NCI-H774 (cell line): ENCODE data around the gene TMPRSS12.
A peak's percentile ranks its signal among the peaks of the same experiment; 100 is the strongest.
"Not testable (repeated sequence)": the region's sequence is repeated elsewhere in the genome, so short reads cannot be mapped to it uniquely, and the experiment has no call there.

ENCODE experiments used
- DNase-seq: peaks from one replicate; lab custom pipeline; 2025; lab: John Stamatoyannopoulos, UW

The TMPRSS12 gene, protein sequence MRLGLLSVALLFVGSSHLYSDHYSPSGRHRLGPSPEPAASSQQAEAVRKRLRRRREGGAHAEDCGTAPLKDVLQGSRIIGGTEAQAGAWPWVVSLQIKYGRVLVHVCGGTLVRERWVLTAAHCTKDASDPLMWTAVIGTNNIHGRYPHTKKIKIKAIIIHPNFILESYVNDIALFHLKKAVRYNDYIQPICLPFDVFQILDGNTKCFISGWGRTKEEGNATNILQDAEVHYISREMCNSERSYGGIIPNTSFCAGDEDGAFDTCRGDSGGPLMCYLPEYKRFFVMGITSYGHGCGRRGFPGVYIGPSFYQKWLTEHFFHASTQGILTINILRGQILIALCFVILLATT

DNA sequence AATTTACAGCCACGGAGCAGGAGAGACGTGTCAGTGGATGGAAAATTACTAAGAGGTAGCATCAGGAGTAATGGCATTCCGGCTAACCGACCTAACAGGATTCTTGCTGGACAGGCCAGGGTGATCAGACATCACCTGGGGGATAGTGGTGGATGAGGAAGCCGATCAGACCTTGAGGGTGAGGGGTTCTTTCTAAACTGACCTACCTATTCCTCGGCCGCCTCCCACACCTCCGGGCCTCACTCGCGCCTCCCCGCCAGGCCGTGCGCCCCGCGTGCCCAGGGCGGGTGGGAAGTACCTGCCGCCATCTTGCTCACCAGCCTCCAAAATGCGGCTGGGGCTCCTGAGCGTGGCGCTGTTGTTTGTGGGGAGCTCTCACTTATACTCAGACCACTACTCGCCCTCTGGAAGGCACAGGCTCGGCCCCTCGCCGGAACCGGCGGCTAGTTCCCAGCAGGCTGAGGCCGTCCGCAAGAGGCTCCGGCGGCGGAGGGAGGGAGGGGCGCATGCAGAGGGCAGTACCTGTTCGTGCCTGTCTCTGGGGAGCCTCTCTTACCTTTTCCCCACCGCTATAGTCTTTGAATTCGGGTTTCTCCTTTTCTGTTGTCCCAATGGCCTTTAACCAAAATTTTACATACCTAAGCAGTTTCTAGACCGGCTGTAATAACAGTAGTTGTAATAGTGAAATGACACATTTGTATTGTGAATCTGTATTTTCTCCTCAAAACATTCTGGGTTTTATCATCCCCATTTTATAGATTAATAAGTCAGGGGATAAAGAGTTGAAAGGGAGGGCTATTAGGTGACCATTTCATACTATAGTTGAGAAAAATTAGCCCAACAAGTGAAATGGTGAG, at the start of gene TMPRSS12:
TSS of gene TMPRSS12 (plus strand) at position 290 of the 857 bp plus-strand sequence. CDS start at position 329, 39 bp downstream.
- DNase-seq = no peak

DNA sequence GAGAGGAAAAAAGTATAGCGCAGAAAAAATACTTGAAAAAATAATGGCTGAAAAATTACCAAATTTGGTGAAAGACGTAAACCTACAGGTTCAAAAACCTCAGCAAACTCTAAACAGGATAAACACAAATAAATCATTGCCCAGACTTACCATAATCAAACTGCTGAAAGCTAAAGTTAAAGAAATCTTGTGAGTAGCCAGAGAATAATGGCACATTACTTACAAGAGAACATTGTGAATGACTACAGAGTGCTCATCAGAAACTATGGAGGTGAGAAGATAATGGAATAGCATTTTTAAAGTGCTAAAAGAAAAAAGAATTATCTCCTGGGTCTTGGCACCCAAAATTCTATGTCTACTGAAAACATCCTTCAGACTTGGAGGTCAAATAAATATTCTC, 42.8 kb upstream of the TMPRSS12 start:
- DNase-seq = no peak

DNA sequence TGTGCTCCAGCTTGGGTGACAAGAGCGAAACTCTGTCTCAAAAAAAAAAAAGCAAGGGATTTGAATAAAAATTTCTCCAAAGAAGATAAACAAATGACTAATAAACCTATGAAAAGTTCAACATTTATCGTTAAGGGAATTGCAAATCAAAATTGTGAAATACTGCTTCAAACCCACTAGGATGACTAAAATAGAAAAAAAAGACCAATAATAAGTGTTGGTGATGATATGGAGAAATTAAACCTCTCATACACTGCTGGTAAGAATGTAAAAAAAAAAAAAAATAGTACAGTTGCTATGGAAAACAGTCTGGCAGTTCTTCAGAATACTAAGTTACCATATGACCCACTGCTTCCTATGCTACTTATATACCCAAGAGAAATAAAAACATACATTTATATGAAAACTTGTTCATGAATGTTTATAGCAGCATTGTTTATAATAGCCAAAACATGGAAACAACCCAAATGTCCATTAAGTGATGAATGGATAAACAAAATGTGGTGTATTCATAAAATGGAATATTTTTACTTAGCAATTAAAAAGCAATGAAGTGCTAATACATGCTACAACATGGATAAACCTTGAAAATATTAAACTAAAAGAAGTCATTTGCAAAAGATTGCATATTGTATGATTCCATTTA, 39.4 kb upstream of the TMPRSS12 start:
- DNase-seq = no peak

DNA sequence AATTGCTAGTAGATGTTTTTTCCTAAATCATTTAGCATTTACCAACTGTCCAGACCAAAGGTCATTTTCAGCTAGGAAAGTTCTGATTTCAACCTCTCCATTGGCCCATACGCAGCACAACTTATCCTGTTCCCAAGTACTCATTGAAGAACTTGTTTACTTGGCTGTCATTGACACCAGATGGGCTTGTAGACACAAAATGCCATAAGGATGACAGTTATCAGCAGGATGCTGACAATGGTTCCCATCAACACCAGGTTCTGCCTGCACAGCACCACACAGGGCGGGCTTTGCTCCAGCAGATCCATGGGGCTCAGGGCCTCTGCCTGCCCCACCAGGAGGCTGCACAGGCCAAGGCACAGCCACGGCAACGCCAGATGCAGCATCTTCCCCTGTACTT, 36.5 kb upstream of the TMPRSS12 start:
- no peak for DNase-seq

DNA sequence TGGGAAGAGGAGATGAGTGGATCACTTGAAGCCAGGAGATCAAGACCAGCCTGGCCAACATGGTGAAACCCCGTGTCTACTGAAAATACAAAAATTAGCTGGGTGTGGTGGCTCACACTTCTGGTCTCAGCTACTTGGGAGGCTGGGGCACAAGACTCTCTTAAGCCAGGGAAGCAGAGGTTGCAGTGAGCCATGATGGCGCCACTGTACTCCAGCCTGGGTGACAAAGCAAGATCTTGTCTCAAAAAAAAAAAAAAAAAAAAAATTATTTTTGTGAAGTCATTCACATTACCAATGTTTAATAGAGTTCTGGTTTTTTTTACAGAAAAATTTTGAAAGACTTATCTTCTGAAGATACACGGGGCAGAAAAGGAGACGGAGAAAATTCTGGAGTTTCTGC, 33.6 kb upstream of the TMPRSS12 start:
- DNase-seq = not testable (repeated sequence)

DNA sequence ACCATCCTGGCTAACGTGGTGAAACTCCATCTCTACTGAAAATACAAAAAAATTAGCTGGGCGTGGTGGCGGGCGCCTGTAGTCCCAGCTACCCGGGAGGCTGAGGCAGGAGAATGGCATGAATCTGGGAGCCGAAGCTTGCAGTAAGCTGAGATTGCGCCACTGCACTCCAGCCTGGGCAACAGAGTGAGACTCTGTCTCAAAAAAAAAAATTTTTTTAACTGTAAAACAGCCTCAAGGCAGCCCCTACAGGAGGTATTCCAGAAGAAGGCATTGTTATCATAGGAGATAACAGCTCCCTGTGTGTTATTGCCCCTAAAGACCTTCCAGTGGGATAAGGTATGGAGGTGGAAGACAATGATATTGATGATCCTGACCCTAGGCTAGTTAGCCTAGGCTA, 27.8 kb upstream of the TMPRSS12 start:
- not testable (repeated sequence) for DNase-seq

DNA sequence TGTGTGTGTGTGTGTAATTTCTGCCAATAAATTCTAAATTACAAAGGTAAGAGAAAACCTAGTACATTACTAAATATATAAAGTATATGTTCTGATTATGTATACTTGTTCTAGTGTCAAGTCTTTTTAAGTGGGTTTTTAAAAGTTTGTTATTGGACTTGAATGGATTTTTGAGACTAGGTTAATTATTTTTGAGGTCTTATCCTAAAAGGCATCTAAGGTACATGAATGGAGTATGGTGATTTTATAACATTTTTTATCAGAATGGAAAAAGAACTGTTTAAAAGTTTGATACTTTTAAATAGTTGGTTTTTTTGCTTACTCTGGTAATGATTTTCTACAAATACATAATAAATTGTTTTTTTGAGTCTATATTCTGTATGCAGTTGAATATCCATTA, 22.5 kb upstream of the TMPRSS12 start:
- DNase-seq = no peak

DNA sequence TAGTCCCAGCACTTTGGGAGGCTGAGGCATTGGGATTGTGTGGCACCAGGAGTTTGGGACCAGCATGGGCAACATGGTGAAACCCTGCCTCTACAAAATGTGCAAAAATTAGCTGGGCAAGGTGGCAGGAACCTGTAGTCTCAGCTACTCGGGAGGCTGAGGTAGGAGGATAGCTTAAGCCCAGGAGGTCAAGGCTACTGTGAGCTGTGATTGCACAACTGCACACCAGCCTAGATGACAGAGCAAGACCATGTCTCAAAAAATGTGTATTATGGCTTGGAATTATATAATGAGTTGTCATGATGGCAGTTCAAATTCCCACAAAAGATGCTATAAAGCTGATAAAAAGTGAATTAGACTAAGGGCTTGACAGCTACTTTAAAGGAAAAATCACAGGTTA, 20.6 kb upstream of the TMPRSS12 start:
- no peak for DNase-seq

DNA sequence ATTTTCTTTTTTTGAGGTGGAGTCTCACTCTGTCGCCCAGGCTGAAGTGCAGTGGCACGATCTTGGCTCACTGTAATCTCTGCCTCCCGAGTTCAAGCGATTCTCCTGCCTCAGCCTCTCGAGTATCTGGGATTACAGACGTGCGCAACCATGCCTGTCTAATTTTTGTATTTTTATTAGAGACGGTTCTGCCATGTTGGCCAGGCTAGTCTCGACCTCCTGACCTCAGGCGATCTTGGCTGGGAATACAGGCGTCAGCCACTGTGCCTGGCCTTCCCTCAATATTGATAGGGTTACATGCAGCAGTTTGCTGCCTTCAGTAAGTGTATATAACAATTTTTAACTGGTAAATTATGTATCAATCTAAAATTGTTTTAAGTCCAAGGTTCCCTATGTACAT, 19.0 kb upstream of the TMPRSS12 start:
- DNase-seq = not testable (repeated sequence)

DNA sequence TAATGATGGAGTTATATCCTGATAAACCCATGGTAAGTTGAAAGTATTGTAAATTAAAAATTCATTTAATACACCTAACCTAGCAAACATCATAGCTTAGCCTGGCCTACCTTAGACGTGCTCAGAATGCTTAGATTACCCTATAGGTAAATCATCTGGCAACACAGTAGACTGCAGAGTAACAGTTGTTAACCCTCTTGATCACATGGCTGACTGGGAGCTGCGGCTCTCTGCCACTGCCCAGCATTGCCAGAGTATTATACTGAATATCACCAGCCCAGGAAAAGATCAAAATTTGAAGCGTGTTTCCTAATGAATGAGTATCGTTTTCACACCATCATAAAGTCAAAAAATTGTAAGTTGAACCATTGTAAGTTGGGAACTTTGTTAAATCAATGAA, 17.8 kb upstream of the TMPRSS12 start:
- no peak for DNase-seq

DNA sequence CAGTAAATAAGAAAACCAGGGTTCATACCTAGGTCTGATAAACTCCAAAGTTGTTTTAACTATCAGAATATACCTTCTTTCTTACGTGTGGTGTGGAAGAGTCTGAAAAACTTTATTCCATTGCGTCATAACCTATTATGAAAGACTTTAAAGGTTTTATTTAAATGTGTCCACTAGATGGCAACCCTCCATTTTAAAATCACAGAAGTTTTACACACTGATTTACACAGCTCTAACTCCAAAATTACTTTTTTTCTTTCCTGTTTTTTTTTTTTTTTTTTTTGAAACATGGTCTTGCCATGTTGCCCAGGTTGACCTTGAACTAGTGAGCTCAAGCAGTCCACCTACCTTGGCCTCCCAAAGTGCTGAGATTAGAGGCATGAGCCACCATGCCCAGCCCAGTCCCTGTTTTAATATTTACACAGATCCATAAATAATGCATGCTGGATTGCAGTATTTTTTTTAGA, 17.3 kb upstream of the TMPRSS12 start:
- peak; percentile 47 for DNase-seq

DNA sequence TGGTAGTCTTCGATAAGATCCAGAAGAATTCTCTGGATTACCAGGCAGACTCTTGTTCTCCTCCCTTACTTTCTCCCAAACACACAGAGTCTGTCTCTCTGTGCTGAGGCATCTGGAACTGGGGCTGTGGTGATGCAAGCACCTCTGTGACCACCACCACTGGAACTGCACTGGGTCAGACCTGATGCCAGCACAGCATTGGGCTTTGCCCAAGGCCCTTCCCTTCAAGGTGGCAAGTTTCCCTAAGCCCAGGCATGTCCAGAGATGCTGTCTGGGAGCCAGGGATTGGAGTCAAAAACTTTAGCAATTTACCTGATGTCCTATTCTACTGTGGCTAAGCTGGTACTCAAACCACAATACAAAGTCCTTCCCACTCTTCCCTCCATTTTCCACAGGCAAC, 14.6 kb upstream of the TMPRSS12 start:
- DNase-seq = no peak

DNA sequence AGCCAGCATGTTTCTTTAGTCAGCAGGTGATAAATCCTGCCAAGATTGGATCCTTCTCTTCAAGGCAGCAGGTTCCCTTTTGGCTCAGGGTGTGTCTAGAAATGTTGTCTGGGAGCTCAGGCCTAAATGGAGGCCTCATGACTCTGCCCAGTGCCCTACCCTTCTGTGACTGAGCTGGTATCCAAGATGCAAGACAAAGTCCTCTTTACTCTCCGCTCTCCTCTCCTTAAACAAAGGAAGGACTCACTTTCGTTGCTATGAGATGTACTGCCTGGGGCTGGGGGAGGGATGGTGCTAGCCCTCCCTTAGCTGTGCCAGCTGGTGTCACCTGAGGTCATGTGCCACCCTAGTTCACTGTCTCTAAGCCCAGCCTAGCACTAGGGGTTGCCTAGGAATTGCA, 13.8 kb upstream of the TMPRSS12 start:
- no peak for DNase-seq

DNA sequence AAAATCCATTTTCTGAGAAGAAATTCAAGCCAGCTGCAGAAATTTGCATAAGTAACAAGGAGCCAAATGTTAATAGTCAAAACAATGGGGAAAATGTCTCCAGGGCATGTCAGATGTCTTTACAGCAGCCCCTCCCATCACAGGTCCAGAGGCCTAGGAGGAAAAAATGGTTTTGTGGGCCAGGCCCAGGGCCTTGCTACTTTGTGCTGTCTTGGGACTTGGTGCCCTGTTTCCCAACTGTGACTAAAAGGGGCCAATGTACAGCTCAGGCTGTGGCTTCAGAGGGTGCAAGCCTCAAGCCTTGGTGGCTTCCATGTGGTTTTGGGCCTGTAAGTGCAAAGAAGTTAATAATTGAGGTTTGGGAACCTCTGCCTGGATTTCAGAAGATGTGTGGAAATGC, 8.9 kb upstream of the TMPRSS12 start:
- DNase-seq = not testable (repeated sequence)

DNA sequence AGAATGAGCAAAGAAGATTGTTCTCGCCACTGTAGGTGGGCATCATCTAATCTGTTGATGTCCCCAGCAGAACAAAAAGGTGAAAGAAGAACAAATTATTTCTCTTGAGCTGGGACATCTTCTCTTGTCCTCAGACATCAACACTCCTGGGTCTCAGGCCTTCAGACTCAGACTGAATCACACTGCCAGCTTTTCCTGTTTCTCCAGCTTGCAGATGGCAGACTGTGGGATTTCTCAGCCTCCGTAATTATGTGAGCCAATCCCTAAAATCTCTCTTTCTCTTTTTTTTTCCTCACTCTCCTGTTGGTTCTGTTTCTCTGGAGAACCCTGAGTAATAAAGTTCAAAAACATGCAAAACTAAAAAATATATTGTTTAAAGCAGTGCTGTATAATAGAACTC, 3.7 kb upstream of the TMPRSS12 start:
- no peak for DNase-seq

DNA sequence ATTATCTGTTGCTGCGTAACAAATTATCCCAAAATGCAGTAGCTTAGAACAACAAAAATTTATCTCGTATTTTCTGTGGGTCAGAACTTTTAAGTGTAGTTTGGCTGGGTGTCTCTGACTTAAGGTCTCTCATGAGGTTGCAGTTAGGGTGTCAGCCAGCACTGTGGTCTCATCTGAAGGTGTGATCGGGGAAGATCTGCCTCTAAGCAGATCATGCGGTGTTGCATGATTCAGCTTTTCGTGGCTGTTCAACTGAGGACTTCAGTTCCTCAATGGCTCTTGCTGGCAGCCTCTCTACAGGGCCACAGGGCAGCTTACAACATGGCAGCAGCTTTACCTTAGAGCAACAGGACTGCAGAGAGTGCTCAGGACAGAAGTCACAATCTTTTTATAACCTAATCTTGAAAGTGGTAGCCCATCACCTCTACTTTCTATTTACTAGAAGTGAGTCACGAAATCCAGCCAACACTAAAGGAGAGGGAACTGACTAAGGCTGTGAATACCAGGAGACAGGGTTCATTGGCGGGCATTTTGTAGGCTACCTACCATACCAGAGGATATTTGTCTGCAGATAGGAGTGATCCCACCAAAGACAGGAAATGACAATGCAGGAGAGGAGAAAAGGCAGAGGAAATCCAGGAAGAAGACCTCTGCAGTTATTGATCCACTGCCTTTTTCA, 1.8 kb upstream of the TMPRSS12 start:
- DNase-seq = no peak

DNA sequence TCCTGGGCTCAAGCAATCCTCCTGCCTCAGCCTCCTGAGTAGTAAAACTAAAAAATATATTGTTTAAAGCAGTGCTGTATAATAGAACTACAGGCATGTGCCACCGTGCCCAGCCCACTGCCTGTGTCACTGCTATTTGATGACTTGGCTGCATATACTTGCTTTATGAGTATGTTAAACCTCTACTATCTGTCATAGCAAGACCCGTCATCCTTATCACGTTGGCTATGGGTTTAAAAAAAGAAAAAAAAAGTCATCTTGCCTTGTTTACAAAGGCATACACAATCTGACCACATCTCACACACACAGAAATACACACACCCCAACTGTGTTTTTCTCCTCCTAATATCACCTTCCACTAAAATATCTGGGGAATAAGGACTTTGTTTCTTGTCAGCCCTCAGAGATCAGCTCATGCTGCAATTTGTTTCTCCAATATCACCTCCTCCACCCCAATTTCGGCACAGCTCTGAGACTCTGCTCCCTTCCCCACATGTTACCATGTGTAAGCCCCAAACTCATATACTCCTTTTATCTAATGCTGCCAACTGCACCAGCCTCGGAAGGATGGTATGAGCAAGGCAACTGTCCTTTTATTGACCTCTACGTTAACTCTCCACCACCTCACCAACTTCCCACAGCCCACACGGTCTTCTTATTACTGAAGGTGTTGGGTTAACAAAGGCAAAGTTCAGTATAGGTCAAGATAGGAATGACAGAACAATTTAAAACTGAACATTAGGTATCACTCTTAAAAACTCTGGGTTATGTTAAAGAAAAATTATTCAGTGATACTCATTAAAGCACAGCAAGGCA, 802 bp upstream of the TMPRSS12 start:
- DNase-seq = no peak

DNA sequence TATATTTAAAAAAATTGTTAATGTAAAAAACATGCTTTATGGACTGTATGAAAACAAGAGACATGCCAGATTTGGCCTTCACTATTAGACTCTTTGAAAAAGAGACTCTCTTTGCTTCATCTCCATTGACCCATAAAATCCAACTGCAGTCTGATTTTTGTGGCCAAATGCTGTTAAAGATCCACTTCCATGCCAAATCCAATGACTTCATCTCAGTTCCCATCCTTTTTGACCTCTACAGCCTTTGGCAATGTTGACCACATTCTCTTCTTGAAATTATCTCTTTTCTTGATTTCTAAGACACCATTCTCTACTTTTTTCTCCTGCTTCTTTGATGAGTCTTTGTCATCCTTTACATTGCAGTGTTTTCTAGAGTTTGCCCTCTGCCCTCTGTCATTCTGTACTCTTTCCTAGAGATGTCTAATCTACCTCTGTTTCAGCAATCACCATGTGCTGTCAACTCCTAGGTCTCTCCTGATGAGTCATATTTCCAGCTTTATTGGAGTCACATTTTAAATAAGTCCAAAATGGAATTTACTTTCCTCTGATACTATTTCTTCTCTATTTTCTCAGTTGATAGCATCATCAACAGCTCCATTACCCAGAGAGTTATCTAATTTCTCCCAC, 2.4 kb downstream of the TMPRSS12 start:
- no peak for DNase-seq

DNA sequence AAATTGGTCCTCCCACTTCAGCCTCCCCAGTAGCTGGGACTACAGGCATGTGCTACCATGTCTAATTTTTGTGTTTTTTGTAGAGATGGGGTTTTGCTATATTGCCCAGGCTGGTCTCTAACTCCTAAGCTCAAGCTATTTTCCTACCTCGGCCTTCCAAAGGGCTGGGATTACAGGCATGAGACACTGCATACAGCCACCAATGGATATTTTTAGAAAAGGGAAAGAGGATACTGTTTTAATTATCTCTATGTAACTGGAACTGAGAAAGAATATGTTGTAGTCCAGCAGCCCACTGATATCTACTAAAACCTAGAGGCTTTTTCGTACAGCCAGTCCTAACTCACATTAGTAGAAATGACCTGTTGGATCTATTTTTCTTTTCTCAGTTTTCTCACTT, 6.2 kb downstream of the TMPRSS12 start:
- DNase-seq = no peak

DNA sequence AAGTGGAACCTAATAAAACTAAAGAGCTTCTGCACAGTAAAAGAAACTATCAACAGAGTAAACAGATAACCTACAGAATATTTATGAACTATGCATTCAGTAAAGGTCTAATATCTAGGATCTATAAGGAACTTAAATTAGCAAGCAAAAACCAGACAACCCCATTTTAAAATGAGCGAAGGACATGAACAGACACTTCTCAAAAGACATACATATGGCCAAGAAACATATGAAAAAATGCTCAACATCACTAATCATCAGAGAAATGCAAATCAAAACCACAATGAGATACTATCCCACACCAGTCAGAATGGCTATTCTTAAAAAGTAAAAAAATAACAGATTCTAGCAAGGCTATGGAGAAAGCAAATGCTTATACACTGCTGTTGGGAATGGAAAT, 12.5 kb downstream of the TMPRSS12 start:
- DNase-seq = not testable (repeated sequence)

DNA sequence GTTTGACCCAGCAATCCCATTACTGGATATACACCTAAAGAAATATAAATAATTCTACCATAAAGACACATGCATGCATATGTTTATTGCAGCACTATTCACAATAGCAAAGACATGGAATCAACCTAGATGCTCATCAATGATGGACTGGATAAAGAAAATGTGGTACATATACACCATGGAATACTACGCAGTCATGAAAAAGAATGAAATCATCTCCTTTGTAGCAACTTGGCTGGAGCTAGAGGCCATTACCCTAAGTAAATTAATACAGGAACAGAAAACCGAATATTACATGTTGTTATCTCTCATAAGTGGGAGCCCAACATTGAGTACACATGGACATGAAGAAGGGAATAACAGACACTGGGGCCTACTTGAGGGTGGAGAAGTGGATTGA, 13.0 kb downstream of the TMPRSS12 start:
- not testable (repeated sequence) for DNase-seq
